Loucy (cell line): ENCODE data around the gene YWHAQ.

ENCODE experiments used
- EZH2phosphoT487 ChIP-seq: fragments of 200-600 bp; IDR thresholded peaks from 2 replicates; pipeline ENCODE4 v1.6.1; 2018; ENCODE audit warnings: antibody characterized with exemption, mild to moderate bottlenecking, moderate library complexity, borderline replicate concordance
- TF ChIP-seq, protein P1 (sequence below): fragments of 200-600 bp; sonication (generic); conservative IDR thresholded peaks from 2 replicates; pipeline ENCODE4 v1.5.1; 2014; ENCODE audit warnings: mild to moderate bottlenecking, antibody characterized with exemption, low read length

DNA sequence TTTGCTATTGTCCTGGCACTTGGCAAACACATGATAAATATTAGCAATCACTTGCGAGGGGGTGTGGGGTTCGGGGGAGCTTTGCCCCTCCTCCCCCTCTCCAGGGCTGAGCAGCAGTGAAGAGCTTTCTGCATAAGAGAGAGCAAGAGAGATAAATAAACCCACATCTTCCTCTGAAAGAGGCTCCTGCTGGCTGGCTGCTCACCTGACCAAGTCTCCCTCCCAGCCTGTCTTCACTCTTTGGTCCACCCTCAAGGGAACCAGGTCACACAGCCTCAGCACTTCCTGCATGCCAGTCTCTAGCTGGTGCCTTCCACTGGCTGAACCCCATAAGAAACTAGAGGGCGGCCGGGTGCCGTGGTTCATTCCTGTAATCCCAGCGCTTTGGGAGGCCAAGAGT lies 18.5 kb upstream of the YWHAQ start:
- TF ChIP-seq, protein P1, sequence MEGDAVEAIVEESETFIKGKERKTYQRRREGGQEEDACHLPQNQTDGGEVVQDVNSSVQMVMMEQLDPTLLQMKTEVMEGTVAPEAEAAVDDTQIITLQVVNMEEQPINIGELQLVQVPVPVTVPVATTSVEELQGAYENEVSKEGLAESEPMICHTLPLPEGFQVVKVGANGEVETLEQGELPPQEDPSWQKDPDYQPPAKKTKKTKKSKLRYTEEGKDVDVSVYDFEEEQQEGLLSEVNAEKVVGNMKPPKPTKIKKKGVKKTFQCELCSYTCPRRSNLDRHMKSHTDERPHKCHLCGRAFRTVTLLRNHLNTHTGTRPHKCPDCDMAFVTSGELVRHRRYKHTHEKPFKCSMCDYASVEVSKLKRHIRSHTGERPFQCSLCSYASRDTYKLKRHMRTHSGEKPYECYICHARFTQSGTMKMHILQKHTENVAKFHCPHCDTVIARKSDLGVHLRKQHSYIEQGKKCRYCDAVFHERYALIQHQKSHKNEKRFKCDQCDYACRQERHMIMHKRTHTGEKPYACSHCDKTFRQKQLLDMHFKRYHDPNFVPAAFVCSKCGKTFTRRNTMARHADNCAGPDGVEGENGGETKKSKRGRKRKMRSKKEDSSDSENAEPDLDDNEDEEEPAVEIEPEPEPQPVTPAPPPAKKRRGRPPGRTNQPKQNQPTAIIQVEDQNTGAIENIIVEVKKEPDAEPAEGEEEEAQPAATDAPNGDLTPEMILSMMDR, result no peak
- no peak for TF ChIP-seq EZH2phosphoT487
